Tibial nerve (tissue), 3 donors: ENCODE data around the gene HNF4A.

ENCODE experiments used
- EP300 ChIP-seq, 2 donors: sonication (generic); formaldehyde crosslinking; IDR thresholded peaks; one replicate each; pipeline ENCODE4 v1.6.1; 2017; ENCODE audit warnings: antibody characterized with exemption in 2 of 2, mild to moderate bottlenecking in 1 of 2
- POLR2A ChIP-seq, 2 donors: fragments of 450-650 bp; IDR thresholded peaks; one replicate each; pipeline ENCODE4 v1.6.1; 2017; ENCODE audit warnings: antibody characterized with exemption in 2 of 2, mild to moderate bottlenecking in 2 of 2, moderate library complexity in 2 of 2

GRCh38 chr20:44343162-44343675 is 12.3 kb upstream of the HNF4A start:
- TF ChIP-seq EP300 (IDR thresholded peaks at IDR 0.05) (no peak), POLR2A (IDR thresholded peaks at IDR 0.05) (no peak)
